ENCODE results near the gene KLHL24.
A peak's percentile ranks its signal among the peaks of the same experiment; 100 is the strongest.
"Not testable (repeated sequence)": the region's sequence is repeated elsewhere in the genome, so short reads cannot be mapped to it uniquely, and the experiment has no call there.

The KLHL24 gene, protein sequence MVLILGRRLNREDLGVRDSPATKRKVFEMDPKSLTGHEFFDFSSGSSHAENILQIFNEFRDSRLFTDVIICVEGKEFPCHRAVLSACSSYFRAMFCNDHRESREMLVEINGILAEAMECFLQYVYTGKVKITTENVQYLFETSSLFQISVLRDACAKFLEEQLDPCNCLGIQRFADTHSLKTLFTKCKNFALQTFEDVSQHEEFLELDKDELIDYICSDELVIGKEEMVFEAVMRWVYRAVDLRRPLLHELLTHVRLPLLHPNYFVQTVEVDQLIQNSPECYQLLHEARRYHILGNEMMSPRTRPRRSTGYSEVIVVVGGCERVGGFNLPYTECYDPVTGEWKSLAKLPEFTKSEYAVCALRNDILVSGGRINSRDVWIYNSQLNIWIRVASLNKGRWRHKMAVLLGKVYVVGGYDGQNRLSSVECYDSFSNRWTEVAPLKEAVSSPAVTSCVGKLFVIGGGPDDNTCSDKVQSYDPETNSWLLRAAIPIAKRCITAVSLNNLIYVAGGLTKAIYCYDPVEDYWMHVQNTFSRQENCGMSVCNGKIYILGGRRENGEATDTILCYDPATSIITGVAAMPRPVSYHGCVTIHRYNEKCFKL

DNA sequence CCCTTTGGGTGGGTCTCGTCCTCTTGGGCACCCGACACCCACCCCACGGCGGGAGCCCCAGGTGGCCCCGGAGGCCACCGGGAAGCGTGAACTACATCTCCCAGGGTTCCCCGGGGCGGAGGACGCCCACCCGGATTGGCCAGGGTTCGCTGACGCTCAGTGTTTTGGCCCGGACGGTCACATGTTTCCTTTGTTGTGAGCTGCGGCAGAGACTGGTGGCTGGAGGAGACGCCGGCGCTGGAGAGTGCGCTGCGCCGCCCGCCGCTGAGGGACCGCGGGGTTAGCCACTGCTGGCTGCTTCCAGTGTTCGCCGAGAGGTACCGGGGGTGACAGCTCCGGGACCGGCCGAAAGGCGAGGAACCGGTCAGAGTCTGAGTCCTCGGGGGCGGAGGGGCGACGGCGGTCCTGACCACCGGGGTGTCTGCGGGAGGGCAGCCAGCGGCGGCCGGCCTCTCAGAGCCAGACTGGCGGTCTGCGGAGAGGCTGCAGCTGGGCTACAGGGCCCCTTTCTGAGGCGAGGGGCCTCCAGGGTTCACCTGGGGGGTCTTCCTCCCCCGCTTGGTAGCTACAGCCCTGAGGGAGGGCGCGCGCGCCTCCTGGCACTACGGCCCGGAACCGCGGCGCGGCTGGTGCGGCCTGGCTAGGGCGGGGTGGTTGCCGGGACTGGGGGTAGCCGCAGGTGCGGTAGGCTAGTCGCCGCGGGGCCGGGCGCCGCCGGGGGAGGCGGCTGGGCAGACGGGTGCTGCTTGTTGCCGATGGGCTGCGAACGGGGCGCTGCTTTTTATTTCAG is at the start of gene KLHL24:
TSS of gene KLHL24 (plus strand) at position 193 of the 790 bp plus-strand sequence. CDS start 14,734 bp downstream, outside the sequence.
- peak; percentile 87 for DNase-seq

- no peak for DNase-seq
Measured at GRCh38 chr3:183586477-183586876, 48.9 kb upstream of the KLHL24 start.

DNA sequence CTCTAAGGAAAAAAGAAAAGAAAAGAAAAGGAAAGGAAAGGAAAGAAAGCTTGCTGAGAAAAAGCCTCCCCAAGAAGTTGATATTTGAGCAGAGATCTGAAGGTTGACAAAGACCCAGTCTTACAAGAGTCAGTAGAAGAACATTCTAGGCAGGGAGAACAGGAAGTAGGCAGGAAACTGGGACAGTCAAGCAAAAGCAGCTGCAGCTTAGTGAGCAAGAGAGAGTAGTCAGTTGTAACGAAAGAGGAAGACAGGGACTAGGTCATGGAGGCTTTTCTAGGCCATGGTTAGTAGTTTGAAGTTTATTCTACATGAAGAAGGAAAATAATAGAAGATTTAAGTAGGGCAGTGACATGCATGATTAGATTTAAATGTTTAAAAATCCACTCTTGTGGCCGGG is 48.1 kb upstream of the KLHL24 start:
- no peak for DNase-seq

GRCh38 chr3:183590442-183590841 is 45.0 kb upstream of the KLHL24 start:
- DNase-seq = no peak

DNA sequence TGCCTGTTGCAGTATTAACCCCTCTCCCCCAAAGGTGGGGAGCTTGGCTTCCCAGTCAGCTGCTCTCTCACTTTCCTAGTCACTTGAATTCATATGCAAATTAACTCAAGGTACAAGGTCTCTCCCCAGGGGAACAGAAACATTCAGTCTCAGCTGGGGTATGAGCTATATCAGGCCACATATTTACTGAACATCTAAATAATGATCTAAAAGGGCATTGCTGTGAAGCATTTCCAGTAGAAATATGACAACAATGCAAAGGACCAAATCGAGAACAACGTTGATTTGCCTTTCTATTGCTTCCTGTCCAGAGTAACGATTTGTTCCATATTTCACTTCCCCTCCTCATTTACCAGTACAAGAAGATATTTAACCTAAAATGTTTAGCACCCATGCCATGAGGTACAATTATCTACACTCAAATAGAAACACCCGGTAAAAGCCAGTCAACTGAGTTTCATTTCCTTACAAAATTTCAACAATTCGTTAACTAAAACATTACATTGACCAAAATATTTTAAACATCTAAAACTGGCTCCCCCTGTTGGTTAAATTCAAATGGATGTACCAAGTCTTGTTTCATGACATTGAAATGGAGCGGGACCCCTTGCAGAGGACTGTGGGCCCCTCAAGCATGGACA is 43.4 kb upstream of the KLHL24 start:
- no peak for DNase-seq

GRCh38 chr3:183592821-183593220 is 42.6 kb upstream of the KLHL24 start:
- no peak for DNase-seq

DNA sequence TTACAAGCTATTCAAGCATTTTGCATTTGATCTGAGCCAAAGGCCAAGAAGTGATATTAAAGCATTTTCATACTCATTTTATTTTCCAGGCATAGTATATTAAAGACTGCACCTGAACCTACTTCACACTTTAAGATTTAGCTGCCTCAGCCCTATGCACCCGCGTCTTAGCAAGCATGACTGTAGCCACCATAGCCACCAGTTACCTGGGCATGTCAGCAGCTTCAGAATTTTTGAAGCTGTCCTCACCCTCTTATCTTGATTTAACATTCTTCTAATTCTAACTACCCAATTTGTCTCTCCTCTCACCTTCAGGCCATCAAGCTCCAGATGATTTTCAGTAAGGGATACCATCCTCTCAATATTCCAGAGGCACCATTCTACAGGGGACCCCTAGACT is 40.8 kb upstream of the KLHL24 start:
- DNase-seq = no peak

DNA sequence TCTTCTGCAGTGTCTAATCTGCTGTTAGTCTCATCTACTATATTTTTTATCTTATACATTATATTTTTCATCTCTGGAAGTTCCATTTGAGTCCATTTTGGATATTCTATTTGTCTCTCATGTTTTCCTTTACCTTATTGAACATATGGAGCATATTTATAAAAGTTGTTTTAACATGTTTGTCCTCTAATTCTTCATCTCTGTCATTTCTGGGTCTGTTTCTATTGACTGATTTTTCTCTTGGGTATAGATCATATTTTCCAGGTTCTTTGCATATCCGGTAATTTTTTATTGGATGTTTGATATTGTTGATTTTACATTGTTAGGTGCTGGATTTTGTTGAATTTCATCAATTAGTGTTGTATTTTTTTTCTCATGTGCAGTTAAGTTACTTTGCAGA is 37.5 kb upstream of the KLHL24 start:
- DNase-seq = no peak

DNA sequence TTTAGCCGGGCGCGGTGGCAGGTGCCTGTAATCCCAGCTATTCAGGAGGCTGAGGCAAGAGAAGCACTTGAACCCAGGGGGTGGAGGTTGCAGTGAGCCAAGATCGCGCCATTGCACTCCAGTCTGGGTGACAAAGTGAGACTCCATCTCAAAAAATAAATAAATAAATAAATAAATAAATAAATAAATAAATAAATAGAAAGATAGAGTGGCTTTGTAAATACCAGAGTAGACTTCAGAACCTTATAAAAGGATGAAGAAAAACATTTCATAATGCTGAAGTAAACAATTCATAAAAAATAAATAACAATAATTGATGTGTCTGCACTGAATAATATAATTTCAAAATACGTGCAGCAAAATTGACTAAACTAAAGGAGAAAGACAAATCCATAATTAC is 24.1 kb upstream of the KLHL24 start:
- DNase-seq = not testable (repeated sequence)

DNA sequence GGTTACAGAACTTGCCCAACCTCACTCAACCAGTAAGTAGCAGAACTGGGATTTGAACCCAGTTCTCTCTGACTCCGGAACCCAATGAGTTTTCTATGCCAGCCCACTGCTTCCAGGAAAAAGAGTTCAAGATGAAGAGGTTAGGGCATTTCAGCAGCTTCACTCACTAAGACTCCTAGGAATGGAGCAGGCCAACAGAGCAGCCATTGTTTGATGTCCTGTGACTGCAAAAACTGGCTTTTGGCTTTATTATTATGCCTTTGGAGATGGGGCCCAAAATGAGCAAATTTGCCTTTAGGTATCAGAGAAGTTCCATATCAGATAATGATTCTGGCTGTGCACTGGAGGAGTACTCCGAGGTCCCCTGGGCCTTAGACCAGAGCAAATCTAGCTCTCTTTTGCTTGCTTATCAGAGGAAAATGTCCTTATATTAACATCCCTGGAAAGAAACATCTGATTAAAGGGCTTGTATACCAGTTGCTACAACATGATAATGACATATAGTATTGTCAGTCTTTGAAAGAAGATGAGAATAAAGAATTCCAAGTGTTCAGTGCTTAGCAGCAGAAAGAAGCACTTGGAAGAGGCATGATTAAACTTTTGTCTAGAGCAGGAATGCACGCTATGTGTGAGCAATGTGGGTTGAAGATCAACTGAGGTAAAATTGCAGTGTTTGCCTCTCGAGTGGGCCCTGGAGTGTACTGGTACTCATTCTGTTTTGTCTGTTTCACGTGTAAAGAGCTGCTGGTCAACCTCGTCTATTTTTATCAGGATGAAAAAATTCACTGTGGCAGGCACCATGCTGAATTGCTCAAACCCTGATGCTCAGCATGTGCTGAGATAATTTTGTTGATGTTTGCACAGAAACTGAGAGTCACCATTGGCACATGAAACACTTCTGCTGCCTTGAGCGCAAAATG is 21.8 kb upstream of the KLHL24 start:
- no peak for DNase-seq

- no peak for DNase-seq
Measured at GRCh38 chr3:183618542-183618941, 16.9 kb upstream of the KLHL24 start.

- DNase-seq = no peak
Measured at GRCh38 chr3:183619010-183619409, 16.4 kb upstream of the KLHL24 start.

DNA sequence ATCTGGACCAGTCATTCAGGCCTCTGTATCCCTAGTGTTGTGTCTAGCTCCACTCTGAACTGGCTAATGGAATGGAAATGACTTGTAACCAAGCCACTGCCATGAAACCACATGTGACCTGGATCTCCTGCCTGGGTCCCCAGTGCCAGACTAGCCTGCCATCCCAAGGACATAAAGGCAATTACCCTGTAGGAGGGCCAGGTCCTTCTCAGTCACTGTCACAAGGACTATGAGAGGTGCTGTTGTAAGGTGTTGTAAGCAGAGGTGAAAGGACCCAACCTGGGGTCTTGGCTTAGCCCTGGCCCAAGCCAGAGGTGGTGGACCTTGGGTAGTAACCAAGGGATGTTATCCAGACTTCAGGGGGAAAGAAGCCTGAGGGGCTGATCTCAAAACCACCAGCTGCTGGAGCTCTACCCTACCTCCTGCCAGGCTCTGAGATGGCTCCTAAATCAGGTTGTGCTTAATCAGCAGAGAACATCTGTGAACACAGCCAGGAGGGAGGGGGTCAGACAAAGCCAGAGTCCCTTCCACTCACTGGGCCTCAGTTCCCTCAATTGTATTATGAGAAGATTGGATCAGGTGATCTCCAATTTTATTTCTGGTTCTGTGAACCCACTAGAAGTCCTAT is 15.7 kb upstream of the KLHL24 start:
- DNase-seq = no peak

DNA sequence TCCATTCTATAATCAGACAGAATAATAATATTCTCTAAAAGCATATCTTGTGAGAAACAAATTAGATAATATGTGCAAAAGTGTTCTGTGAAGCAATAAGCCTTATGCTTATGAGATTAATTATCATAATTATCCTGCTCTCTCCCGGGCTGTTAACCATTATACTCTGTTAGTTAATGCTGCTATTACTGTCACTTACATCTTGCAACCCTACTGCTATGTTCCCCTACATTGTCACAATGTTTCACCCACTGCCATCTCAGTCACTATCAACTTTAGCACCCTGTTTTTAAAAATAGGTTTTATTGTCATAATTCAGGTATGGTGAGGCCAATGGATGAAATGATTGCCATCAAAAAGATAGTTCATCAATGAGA is 15.2 kb upstream of the KLHL24 start:
- DNase-seq = no peak

DNA sequence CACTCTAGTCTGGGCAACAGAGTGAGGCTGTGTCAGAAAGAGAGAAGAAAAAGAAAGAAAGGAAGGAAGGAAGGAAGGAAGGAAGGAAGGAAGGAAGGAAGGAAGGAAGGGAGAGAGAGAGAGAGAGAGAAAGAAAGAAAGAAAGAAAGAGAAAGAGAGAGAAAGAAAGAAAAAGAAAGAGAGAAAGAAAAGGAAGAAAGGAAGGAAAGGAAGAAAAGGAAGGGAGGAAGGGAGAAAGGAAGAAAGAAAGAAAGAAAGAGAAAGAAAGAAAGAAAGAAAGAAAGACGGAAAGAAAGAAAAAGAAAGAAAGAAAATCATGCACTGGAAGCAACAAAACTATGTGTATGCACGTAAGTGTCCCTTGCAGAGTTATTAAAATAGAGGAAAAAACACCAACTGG is 12.9 kb upstream of the KLHL24 start:
- not testable (repeated sequence) for DNase-seq

GRCh38 chr3:183626877-183627594 is 8.4 kb upstream of the KLHL24 start:
- no peak for DNase-seq

DNA sequence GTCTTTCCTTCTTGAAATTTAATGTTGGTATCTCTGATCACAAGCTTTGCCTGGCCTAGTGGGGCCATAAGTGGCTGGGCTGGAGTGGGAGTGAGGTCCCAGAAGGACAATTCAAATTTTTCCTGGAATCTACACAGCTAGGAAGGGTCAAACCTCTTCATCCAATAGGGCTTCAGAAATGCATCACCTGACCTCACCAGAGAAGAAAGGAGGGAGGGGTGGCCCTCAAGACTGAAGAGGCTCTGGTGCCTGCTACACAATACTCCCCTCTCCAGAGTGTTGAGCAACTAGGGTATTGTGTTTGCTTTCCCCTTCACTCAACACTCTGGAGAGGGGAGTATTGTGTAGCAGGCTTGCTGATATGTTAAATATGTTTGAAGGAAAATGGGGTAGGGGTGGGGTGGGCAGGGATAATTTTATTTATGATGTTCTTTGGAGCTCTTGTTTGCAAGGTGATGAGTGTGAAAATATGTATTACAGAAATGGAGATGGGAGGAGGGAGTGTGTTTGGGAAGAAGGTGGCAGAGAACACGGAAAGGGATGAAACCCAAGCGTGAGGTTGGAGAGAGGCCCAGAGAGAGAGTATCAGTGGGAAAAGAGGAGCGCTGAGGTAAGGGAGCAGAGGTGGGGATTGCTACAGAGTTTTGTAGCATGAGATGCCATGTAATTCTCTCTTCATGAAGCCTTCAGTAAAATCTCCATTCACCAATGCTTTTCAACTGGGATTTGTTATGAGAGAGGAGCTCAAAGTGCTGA is 5.7 kb upstream of the KLHL24 start:
- DNase-seq = no peak

GRCh38 chr3:183631715-183632114 is 3.7 kb upstream of the KLHL24 start:
- DNase-seq = no peak

DNA sequence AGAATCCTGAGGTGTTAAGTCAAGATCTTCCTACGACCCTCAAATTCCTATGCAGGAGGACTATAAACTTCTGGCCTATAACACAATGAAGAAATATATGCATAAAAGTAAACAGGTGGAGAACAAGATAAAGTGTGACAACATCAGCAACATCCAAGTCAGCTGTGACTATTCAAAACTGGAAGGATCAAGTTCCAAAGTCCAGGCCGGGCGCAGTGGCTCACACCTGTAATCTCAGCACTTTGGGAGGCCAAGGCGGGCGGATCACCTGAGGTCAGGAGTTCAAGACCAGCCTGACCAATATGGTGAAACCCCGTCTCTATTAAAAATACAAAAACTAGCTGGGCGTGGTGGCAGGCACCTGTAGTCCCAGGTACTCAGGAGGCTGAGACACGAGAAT is 2.7 kb upstream of the KLHL24 start:
- not testable (repeated sequence) for DNase-seq

- DNase-seq = no peak
Measured at GRCh38 chr3:183634707-183635106, 716 bp upstream of the KLHL24 start.
